Omental fat pad (tissue), 4 donors: ENCODE data around the gene SIPA1L3. TPM values are rescaled to one million over a fixed set of nuclear protein-coding genes. Genes with fewer than 3 reads are reported as not detected.

ENCODE experiments used
- ATAC-seq: fragments of 150-250 bp; one replicate; pipeline ENCODE4 v1.9.1; 2016; ENCODE audit warnings: mild to moderate bottlenecking, moderate library complexity; ENCODE audit not compliant: low FRiP score
- DNase-seq: peaks from one replicate; pipeline ENCODE4 v3.0.0-alpha.2; 2019; ENCODE audit warnings: low spot score
- total RNA-seq, 4 donors: library from RNA; depleted of rRNA; stranded (reverse); fragments of >200 nt; gene quantifications; one replicate each; pipeline ENCODE4 v1.1.0, GENCODE V29; 2016
- TF ChIP-seq, protein P1 (sequence below), 3 donors: fragments of 450-650 bp; IDR thresholded peaks; one replicate each; pipeline ENCODE4 v1.5.1; 2016 to 2017; ENCODE audit warnings: antibody characterized with exemption in 3 of 3, mild to moderate bottlenecking in 3 of 3, moderate library complexity in 2 of 3

The SIPA1L3 gene
- total RNA-seq, 4 donors from 2014 or later, result 8.9 to 14.7 (median 12.0) TPM

DNA sequence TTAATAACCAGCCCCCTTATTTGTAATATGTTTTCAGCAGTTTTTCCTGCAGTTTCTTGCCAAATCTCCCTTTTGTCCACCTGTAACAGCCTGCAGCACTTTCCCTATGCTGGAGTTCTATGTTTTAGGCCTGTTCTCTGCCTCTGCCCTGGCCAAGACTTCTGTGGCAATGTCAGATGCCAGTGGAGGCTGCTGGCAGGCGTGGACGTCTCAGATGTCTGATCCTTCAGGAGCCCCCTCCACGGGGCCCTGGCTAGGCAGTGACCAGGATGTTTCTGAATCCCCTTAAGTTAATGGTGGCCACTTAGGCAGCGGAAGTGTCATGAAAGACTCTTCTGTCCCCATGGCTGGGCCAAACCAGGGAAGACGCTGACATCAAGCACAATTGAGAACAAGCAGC, 40.8 kb downstream of the SIPA1L3 start:
- no peak for ATAC-seq
- no peak for DNase-seq
- TF ChIP-seq, protein P1, sequence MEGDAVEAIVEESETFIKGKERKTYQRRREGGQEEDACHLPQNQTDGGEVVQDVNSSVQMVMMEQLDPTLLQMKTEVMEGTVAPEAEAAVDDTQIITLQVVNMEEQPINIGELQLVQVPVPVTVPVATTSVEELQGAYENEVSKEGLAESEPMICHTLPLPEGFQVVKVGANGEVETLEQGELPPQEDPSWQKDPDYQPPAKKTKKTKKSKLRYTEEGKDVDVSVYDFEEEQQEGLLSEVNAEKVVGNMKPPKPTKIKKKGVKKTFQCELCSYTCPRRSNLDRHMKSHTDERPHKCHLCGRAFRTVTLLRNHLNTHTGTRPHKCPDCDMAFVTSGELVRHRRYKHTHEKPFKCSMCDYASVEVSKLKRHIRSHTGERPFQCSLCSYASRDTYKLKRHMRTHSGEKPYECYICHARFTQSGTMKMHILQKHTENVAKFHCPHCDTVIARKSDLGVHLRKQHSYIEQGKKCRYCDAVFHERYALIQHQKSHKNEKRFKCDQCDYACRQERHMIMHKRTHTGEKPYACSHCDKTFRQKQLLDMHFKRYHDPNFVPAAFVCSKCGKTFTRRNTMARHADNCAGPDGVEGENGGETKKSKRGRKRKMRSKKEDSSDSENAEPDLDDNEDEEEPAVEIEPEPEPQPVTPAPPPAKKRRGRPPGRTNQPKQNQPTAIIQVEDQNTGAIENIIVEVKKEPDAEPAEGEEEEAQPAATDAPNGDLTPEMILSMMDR (IDR thresholded peaks at IDR 0.05), result no peak

GRCh38 chr19:37948362-37948761, 41.4 kb downstream of the SIPA1L3 start:
- TF ChIP-seq, protein P1 (IDR thresholded peaks at IDR 0.05), result no peak
- ATAC-seq, result no peak

GRCh38 chr19:37950471-37951175, 43.6 kb downstream of the SIPA1L3 start:
- no peak for ATAC-seq
- DNase-seq, result no peak
- TF ChIP-seq, protein P1 (IDR thresholded peaks at IDR 0.05), result no peak

More at GRCh38 chr19:37948362-37948761, 41.4 kb downstream of the SIPA1L3 start:
- DNase-seq, result no peak

GRCh38 chr19:37951816-37952210, 44.8 kb downstream of the SIPA1L3 start:
- no peak for ATAC-seq
- TF ChIP-seq, protein P1 (IDR thresholded peaks at IDR 0.05), result no peak

GRCh38 chr19:37953171-37953917, 46.3 kb downstream of the SIPA1L3 start:
- TF ChIP-seq, protein P1 (IDR thresholded peaks at IDR 0.05), result no peak
- ATAC-seq (no peak), DNase-seq (no peak)

More at GRCh38 chr19:37951816-37952210, 44.8 kb downstream of the SIPA1L3 start:
- DNase-seq, result no peak

GRCh38 chr19:37953918-37954303, 46.9 kb downstream of the SIPA1L3 start:
- ATAC-seq, result no peak
- TF ChIP-seq, protein P1 (IDR thresholded peaks at IDR 0.05), result no peak
- no peak for DNase-seq
